GM23338 (cell line): ENCODE data around the gene SERP2. TPM values are rescaled to one million over a fixed set of nuclear protein-coding genes. Genes with fewer than 3 reads are reported as not detected.
A peak's percentile ranks its signal among the peaks of the same experiment; 100 is the strongest.

ENCODE experiments used
- ATAC-seq: fragments of 200-7000 bp; cut with Tn5 transposase; 3 replicates; pipeline ENCODE4 v1.9.1; 2020
- DNase-seq: peaks from one replicate; pipeline ENCODE4 v3.0.0-alpha.2; 2015; ENCODE audit warnings: low spot score
- H2AFZ ChIP-seq: fragments of 200-600 bp; sonication (generic); 2 replicates; pipeline ENCODE4 v1.8.0; 2016; ENCODE audit warnings: antibody characterized with exemption, mild to moderate bottlenecking, moderate library complexity
- H3F3A ChIP-seq: fragments of 200-600 bp; sonication (generic); replicated peaks from 2 replicates; pipeline ENCODE4 v1.8.0; 2017; ENCODE audit warnings: antibody characterized with exemption, mixed run types, low read depth
- H3K27ac ChIP-seq: fragments of 200-600 bp; sonication (generic); 2 replicates; pipeline ENCODE4 v1.6.1; 2016; ENCODE audit warnings: low read depth
- H3K27me3 ChIP-seq: fragments of 200-600 bp; sonication (generic); 2 replicates; pipeline ENCODE4 v1.8.0; 2016; ENCODE audit warnings: mild to moderate bottlenecking, mixed run types, moderate library complexity; ENCODE audit not compliant: insufficient read depth
- H3K36me3 ChIP-seq: fragments of 200-600 bp; sonication (generic); 2 replicates; pipeline ENCODE4 v1.8.0; 2016; ENCODE audit warnings: mild to moderate bottlenecking; ENCODE audit not compliant: insufficient read depth
- H3K4me1 ChIP-seq: fragments of 200-600 bp; sonication (generic); 2 replicates; pipeline ENCODE4 v1.8.0; 2016; ENCODE audit warnings: mild to moderate bottlenecking, moderate library complexity; ENCODE audit not compliant: insufficient read depth
- H3K4me2 ChIP-seq: fragments of 200-600 bp; sonication (generic); 2 replicates; pipeline ENCODE4 v1.7.1; 2017; ENCODE audit warnings: mixed run types
- H3K4me3 ChIP-seq: fragments of 200-600 bp; sonication (generic); 2 replicates; pipeline ENCODE4 v1.6.1; 2016; ENCODE audit warnings: mixed run types
- H3K79me2 ChIP-seq: fragments of 200-600 bp; sonication (generic); replicated peaks from 2 replicates; pipeline ENCODE4 v1.8.0; 2017; ENCODE audit warnings: mild to moderate bottlenecking; ENCODE audit not compliant: insufficient read depth
- H3K9me2 ChIP-seq: fragments of 200-600 bp; sonication (generic); 2 replicates; pipeline ENCODE4 v1.8.0; 2017; ENCODE audit not compliant: insufficient read depth
- H4K20me1 ChIP-seq: fragments of 200-600 bp; sonication (generic); replicated peaks from 2 replicates; pipeline ENCODE4 v1.8.0; 2017; ENCODE audit warnings: mild to moderate bottlenecking; ENCODE audit not compliant: insufficient read depth
- H3K27ac Mint-ChIP-seq: 2 replicates; pipeline ENCODE4 v1.8.0; 2020; ENCODE audit warnings: inconsistent platforms, mild to moderate bottlenecking, moderate library complexity, mixed read lengths
- H3K27me3 Mint-ChIP-seq: 3 replicates; pipeline ENCODE4 v1.8.0; 2022; ENCODE audit warnings: low read depth, mild to moderate bottlenecking, moderate library complexity, mixed read lengths, inconsistent platforms; ENCODE audit not compliant: insufficient read depth, poor library complexity
- H3K36me3 Mint-ChIP-seq: 3 replicates; pipeline ENCODE4 v1.8.0; 2021; ENCODE audit warnings: low read depth, mild to moderate bottlenecking, inconsistent platforms, moderate library complexity, mixed read lengths
- H3K4me1 Mint-ChIP-seq: 3 replicates; pipeline ENCODE4 v1.8.0; 2020; ENCODE audit warnings: mild to moderate bottlenecking, inconsistent platforms, mixed read lengths
- H3K4me3 Mint-ChIP-seq: 3 replicates; pipeline ENCODE4 v1.8.0; 2021; ENCODE audit warnings: moderate library complexity, mild to moderate bottlenecking, inconsistent platforms, mixed read lengths
- H3K9me3 Mint-ChIP-seq: 3 replicates; pipeline ENCODE4 v1.8.0; 2020; ENCODE audit warnings: moderate library complexity, mild to moderate bottlenecking, inconsistent platforms, mixed read lengths
- CREB1 ChIP-seq: fragments of 250-450 bp; sonication (Bioruptor Pico); IDR thresholded peaks from 2 replicates; pipeline ENCODE4 v1.5.0; 2020; ENCODE audit warnings: low read depth, mild to moderate bottlenecking, moderate library complexity
- CTCF ChIP-seq, 2 experiments: fragments of 200-600 bp in 1 of 2; sonication (generic) in 1 of 2; conservative IDR thresholded peaks; 2 replicates each; pipeline versions ENCODE4 v1.5.1 to v1.6.1; 2016 to 2017; ENCODE audit warnings: antibody characterized with exemption in 2 of 2, low read depth in 2 of 2, mild to moderate bottlenecking in 2 of 2, moderate library complexity in 1 of 2
- ETS1 ChIP-seq: IDR thresholded peaks from 2 replicates; pipeline ENCODE4 v1.6.1; 2016; ENCODE audit warnings: antibody characterized with exemption
- EZH2 ChIP-seq: fragments of 200-600 bp; sonication (generic); IDR thresholded peaks from one replicate; pipeline ENCODE4 v1.8.0; 2017; ENCODE audit warnings: antibody characterized with exemption, mild to moderate bottlenecking, low read depth; ENCODE audit not compliant: unreplicated experiment
- EZH2phosphoT487 ChIP-seq: fragments of 200-600 bp; sonication (generic); IDR thresholded peaks from one replicate; pipeline ENCODE4 v1.8.1; 2018; ENCODE audit warnings: antibody characterized with exemption; ENCODE audit not compliant: unreplicated experiment
- JUNB ChIP-seq: IDR thresholded peaks from one replicate; pipeline ENCODE4 v1.6.1; 2016; ENCODE audit warnings: antibody characterized with exemption; ENCODE audit not compliant: unreplicated experiment
- NANOG ChIP-seq: IDR thresholded peaks from 2 replicates; pipeline ENCODE4 v1.6.1; 2016; ENCODE audit warnings: antibody characterized with exemption, borderline replicate concordance
- POLR2AphosphoS5 ChIP-seq: IDR thresholded peaks from 2 replicates; pipeline ENCODE4 v1.6.1; 2016; ENCODE audit warnings: antibody characterized with exemption, low read depth
- STAT1 ChIP-seq: IDR thresholded peaks from one replicate; pipeline ENCODE4 v1.6.1; 2016; ENCODE audit warnings: antibody characterized with exemption; ENCODE audit not compliant: unreplicated experiment
- ZNF331 ChIP-seq: fragments of 250-450 bp; sonication (Bioruptor Pico); IDR thresholded peaks from 2 replicates; pipeline ENCODE4 v1.5.0; 2020; ENCODE audit warnings: low read depth, mild to moderate bottlenecking, moderate library complexity
- ZNF462 ChIP-seq: fragments of 250-450 bp; sonication (Bioruptor Pico); IDR thresholded peaks from 2 replicates; pipeline ENCODE4 v1.5.0; 2020; ENCODE audit warnings: mild to moderate bottlenecking, moderate library complexity
- polyA plus RNA-seq: library from polyadenylated mRNA; unstranded; fragments of >200 nt; fragmentation: Nextera tagmentation; extraction: Ambion mirVana; gene quantifications from 2 replicates; pipeline ENCODE4 v1.2.1, GENCODE V29; 2016
- total RNA-seq: library from RNA; depleted of rRNA; stranded (reverse); fragments of >200 nt; shearing (Covaris generic); gene quantifications from 2 replicates; pipeline ENCODE4 v1.2.3, GENCODE V29; 2014
- TF ChIP-seq, protein P1 (sequence below): IDR thresholded peaks from one replicate; pipeline ENCODE4 v1.6.1; 2018; ENCODE audit warnings: antibody characterized with exemption; ENCODE audit not compliant: unreplicated experiment

SERP2 gene
- total and polyA plus RNA-seq, 2 experiments from 2014 or later, result 0.59 to 3.4 TPM

- DNase-seq (no peak), ATAC-seq (no peak)
Measured at GRCh38 chr13:44417876-44418275, 44.3 kb downstream of the SERP2 start.

More at GRCh38 chr13:44417876-44418275, 44.3 kb downstream of the SERP2 start:
- peaks cover 9% of the 10 kb centered on the region for H3K9me3 Mint-ChIP-seq
- no peak overlapping the region for H3K4me3 ChIP-seq
- no peaks in the 10 kb centered on the region for H3F3A ChIP-seq
- no peaks in the 10 kb centered on the region; the same call in 1 of the 2 replicates for H3K9me2 ChIP-seq
- H3K4me1 ChIP-seq, result peaks cover 27% of the 10 kb centered on the region
- no peak for TF ChIP-seq STAT1
- TF ChIP-seq EZH2, result no peak
- no peak for TF ChIP-seq CREB1 (CRISPR knock-in tag)
- no peak for TF ChIP-seq EZH2phosphoT487
- TF ChIP-seq, protein P1, sequence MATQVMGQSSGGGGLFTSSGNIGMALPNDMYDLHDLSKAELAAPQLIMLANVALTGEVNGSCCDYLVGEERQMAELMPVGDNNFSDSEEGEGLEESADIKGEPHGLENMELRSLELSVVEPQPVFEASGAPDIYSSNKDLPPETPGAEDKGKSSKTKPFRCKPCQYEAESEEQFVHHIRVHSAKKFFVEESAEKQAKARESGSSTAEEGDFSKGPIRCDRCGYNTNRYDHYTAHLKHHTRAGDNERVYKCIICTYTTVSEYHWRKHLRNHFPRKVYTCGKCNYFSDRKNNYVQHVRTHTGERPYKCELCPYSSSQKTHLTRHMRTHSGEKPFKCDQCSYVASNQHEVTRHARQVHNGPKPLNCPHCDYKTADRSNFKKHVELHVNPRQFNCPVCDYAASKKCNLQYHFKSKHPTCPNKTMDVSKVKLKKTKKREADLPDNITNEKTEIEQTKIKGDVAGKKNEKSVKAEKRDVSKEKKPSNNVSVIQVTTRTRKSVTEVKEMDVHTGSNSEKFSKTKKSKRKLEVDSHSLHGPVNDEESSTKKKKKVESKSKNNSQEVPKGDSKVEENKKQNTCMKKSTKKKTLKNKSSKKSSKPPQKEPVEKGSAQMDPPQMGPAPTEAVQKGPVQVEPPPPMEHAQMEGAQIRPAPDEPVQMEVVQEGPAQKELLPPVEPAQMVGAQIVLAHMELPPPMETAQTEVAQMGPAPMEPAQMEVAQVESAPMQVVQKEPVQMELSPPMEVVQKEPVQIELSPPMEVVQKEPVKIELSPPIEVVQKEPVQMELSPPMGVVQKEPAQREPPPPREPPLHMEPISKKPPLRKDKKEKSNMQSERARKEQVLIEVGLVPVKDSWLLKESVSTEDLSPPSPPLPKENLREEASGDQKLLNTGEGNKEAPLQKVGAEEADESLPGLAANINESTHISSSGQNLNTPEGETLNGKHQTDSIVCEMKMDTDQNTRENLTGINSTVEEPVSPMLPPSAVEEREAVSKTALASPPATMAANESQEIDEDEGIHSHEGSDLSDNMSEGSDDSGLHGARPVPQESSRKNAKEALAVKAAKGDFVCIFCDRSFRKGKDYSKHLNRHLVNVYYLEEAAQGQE, result no peak
- TF ChIP-seq ETS1, result no peak
- no peak for TF ChIP-seq JUNB
- TF ChIP-seq NANOG, result no peak
- TF ChIP-seq POLR2AphosphoS5, result no peak
- no peak for TF ChIP-seq ZNF331 (CRISPR knock-in tag)
- TF ChIP-seq ZNF462 (CRISPR knock-in tag), result no peak
- TF ChIP-seq CTCF (conservative IDR thresholded peaks at IDR 0.05; ENCODE audit: low read depth in 2 of 2), result no peak
- H3K27ac ChIP-seq, result no peak overlapping the region
- H3K79me2 ChIP-seq, result no peaks in the 10 kb centered on the region
- H3K27me3 Mint-ChIP-seq, result peaks cover 9% of the 10 kb centered on the region
- H4K20me1 ChIP-seq, result no peaks in the 10 kb centered on the region
- H3K36me3 ChIP-seq, result no peaks in the 10 kb centered on the region
- no peaks in the 10 kb centered on the region for H3K27me3 ChIP-seq
- H3K4me1 Mint-ChIP-seq, result peaks cover 42% of the 10 kb centered on the region
- no peak overlapping the region for H3K4me3 Mint-ChIP-seq
- peak overlapping the region; percentile 95 for H2AFZ ChIP-seq
- H3K4me2 ChIP-seq, result 0 out of 2 replicates have a peak overlapping the region, but pooled peaks have one; percentile 51
- H3K27ac Mint-ChIP-seq, result no peak overlapping the region
- peaks cover 4% of the 10 kb centered on the region; the same call in 2 of the 3 replicates for H3K36me3 Mint-ChIP-seq
